GM19043 (cell line): ENCODE measurements around the gene GPX2.
A peak's percentile ranks its signal among the peaks of the same experiment; 100 is the strongest.

ENCODE experiments used
- ATAC-seq: cut with Tn5 transposase; IDR thresholded peaks from one replicate; pipeline ENCODE4 v1.9.1; 2021; ENCODE audit warnings: low read depth; ENCODE audit not compliant: unreplicated experiment

GPX2 gene

DNA sequence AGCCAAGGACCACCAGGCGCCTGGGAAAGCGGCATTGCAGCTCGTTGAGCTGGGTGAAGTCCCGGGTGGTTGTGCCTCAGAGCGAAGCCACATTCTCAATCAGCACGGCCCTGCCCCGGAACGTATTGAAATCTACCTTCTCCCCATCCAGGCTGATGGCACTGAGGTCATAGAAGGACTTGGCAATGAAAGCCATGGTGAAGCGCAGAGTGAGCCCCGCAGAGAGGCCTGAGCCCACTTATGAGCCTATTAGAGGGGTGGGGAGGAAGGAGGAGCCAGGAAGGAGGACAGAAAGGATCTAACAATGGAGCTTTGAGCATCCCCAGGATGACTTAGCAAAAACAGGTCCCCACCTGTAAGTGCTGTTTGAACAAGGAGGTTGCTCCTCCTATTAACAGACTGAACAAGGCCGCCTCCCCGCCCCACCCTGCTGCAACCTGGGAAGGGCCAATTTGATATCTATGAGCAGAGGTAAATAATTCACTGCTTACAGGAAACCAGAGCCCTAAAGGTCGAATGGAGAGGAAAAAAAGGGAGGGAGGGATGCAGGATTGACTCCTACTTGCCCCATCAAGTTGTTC lies at the start of gene GPX2:
TSS of gene GPX2 (minus strand) at position 215 of the 581 bp plus-strand sequence. CDS start at position 196, 19 bp downstream.
- no peak for ATAC-seq

DNA sequence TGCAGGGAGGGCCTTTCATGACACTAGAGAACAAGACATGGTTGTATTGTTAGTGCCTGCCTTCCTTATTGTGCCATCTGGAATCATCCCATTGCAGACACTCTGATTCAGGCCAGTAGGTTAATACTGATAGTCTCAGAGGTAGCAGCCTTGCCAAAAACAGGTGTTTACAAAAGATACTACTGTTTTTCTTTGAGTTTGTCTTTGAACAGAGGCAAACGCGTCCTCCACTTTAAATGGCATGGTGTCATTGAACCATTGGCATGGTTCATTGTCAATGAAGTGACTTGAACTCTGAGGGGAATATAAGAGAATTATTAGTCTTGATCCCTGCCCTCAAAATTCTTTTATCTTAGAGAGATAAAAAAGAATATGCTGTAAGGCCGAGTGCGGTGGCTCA lies 48.4 kb upstream of the GPX2 start:
- ATAC-seq, result no peak

DNA sequence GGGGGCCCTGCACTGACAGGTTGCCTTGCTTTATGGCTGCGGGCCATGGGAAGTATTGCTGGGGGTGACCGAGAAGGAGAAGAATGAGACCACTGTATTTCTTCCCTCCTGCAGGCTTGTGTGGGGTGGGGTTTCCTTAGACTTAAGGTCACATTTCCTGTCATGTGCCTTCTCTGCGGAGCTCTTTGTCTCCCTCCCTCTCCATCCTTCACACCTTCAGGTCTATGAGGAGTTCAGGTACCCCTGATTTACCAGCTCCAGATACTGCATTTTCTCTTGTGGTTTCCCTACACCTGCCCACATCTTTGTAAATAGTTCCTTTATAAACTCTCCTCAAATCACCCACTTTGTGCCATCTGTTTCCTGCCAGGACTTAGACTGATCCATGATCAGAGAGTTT lies 47.8 kb upstream of the GPX2 start:
- no peak for ATAC-seq

DNA sequence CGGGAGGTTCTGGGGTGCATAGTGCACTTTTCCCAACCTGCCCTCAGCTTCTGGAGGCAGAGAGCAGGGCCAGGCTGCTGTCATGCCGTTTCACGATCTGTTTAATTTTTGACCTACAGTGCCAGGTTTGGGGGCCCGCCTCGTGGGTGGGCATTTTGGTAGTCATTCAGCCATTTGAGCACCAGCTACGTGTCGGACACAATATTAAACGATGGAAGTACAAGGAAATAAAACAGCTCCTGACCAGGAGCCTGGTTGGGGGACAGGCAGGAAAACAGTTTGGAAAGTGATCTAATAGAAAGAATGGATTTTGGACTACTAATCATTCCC lies 44.9 kb upstream of the GPX2 start:
- peak; percentile 10 for ATAC-seq

DNA sequence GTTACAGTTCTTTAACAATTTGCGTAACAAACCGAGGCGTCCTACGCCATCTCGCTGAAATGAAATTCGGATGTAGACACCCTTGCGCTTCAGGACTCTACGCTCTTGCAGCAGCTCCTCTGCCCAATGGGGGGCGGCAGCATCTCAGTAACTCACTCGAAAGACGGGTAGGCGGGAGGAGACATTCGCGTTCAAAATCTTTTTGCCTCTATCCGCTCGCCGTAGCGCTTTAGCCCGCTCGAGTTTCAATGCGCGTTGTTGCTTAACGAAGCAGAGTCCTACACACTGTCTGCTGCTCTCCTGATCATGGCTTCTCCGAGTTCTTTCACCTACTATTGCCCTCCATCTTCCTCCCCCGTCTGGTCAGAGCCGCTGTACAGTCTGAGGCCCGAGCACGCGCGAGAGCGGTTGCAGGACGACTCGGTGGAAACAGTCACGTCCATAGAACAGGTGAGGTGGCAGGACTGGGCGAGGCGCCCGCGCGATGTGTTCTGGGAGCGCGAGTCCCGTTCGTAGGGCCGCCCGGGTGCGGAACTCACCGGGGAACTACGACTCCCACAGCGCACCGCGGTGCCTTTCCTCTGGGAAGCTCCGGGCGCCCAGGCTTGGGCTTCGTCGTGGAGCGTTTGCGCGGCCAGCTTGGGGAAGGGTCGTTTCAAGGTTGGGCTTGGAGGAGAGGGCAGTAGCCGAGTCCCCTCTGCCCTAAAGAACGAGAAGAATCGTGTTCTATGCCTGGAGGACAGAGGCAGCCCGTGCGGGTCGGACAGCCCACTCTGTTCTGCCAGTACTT lies 44.3 kb upstream of the GPX2 start, which contains the start of gene FNTB:
TSS of gene FNTB (plus strand) at position 248 of the 790 bp plus-strand sequence. CDS start at position 307, 59 bp downstream.
- ATAC-seq, result peak; percentile 92

DNA sequence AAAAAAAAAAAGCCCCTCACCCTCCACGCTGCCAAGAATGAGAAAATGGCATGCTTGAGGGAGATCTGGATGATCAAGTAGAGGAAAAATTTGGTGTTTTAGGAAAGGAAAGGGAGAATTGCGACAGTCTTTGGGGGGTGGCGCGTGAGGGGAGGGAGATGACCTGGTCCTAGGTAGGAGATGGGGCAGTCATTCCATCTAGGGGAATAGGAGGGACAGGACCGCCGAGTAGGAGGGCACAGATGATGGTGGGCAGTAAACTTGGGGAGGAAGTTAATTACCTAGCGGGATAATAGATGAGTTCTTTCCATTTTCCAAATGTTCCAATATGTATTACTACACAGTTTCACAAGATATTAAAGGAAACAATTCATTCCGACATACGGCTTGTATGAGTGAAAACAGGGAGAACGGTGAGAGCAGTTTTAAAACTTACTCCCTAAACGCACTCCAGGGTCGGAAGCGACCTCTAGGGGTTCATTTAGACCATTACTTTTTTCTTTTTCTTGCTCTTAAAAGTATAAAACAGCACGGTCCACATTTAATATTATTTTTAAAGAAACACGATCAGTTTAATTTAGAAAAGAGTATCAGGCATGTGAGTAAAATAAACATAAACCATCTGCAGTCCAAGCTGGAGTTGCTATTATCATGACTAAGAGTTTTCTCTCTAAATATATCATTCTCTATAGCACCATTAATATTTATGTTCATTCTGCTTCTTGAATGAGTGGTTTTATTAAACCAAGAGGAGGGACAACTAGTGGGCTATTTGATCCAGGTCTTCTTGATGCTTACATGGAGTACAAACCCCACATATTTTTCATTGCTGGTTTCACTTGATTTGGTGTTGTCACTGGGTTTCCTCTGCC lies 41.1 kb upstream of the GPX2 start:
- no peak for ATAC-seq

DNA sequence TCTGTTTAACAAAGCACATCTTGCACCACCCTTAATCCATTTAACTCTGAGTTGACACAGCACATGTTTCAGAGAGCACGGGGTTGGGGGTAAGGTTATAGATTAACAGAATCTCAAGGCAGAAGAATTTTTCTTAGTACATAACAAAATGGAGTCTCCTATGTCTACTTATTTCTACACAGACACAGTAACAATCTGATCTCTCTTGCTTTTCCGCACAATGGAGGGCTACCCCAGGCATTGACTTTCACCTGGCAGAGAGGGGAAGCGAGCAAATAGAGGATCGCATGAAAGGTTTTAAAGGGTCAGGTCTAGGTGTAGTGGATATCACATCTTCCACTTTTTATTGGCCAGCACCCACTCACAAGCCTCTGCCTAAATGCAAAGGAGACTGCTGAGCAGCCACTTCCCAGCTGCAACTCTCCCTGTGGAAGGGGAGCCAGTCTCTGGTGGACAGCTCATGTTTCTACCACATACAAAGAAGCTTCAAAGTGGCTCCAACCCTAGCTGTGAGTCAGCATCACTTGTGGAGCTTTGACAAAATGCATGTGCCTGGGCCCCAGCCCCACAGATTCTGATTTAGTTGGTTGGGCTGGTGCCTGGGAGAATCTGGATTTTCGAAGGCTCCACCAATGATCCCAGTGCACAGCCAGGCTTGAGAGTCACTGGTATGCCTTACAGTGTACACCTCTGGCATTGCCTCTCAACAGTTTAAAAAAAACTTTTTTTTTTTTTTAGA lies 37.0 kb upstream of the GPX2 start:
- ATAC-seq, result no peak

DNA sequence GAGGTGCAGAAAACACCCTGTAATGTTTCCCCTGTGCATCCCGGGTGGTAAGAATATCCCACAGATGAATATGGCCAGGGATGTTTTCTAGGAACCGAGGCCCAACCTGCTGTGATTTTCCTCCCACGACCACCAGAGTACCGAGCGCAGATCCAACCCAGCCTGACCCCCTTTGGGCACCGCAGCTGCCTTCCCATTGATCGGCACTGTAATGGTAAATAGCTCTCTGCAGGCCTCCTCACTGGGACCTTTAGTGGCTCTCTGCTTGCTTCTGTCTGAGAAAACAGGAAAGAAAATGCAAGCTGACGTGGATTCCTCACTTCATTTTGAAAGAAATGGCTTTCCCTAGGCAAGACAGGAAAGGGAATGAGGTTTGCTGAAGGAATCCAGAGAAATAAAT lies 32.0 kb upstream of the GPX2 start:
- ATAC-seq, result no peak

DNA sequence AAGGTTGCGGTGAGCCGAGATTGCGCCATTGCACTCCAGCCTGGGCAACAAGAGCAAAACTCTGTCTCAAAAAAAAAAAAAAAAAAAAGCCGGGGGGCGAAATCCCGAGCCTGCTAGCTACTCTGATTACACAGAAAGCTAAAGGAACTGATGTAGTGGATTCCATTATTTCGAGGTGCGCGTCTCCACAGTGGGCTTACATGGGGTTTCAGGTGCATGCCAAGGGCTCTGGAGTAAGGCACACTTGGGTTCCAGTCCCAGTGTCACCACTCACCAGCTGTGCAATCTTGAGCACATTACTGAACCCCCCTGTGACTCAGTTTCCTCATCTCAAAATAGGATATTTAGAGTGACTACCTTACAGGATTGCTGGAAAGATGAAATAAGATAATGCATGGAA lies 31.3 kb upstream of the GPX2 start:
- no peak for ATAC-seq

DNA sequence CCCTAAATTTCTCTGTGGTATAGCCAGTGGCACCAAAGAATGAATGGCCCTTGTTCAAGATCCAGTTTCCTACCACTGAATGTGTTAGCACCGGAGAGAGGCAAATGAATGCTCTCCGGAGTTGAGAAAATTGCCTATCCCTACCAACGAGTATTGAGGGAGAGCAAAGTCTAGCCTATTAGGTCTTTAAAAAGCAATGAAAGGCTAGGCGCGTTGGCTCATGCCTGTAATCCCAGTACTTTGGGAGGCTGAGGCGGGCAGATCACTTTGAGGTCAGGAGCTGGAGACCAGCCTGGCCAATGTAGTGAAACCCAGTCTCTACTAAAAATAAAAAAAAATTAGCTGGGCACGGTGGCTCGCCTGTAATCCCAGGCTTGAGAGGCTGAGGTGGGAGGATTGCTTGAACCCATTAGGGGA lies 30.5 kb upstream of the GPX2 start:
- ATAC-seq, result no peak

DNA sequence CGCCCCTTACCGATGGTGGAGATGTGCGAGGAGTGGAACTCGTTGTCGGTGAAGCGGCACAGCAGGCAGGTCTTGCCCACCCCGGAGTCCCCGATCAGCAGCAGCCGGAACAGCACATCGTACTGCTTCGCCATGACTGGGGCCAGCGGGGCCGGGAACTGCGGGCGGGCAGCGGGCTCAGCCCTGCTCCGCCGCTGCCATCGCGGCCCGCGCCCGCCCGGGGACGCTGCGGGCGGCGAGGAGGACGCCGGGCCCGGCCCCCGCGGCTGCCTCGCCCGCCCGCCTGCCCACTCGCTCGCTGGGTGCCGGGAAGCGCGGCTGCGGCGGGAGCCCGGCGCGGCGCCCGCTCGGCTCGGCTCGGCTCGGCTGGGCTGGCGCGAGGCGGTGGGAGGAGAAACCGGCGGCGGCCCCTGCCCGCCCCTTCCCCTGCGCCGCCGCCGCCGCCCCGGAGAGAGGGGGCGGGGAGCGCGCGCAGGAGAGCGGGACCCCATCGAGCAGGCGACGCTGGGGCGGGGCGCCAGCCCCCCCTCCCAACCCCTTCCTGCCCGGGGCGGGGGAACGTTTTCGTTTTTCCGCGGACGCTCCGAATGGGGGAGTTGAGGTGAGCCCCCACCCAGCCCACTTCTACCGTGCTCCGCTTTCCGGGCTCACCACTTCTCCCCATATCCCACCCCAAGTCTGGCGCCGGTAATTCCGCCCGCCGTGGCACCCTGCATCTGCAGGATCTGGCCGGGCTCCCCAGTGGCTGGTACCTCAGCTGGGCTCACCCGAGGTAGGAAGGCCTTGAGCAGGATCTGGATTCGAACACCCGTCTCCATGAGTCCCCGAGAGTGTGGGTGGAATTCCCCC lies 29.6 kb upstream of the GPX2 start, which contains the start of gene RAB15:
TSS of gene RAB15 (minus strand) at position 394 of the 849 bp plus-strand sequence. CDS start at position 134, 260 bp downstream.
- no peak for ATAC-seq

DNA sequence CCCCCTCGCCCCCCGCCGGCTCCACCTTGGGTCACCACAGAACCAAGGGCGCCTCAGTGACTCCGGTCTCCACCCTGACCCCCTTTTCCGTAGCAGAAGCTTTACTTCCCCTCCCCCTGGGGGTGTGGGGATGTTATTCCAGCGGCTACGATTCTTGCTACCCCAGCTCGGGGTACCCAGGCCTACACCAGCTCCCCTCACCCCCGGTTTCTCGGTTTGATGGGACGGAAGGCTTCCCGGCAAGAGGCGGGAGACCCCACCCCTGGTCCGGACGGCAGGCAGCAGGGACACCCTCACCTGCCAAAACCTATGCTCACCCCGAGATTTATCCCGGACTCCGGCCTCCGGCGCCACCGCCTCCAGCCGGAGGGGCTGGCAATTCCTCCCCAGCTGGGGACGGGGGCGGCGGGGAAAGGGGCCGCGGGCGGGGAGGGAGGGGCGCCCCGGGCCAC lies 29.0 kb upstream of the GPX2 start:
- ATAC-seq, result no peak

DNA sequence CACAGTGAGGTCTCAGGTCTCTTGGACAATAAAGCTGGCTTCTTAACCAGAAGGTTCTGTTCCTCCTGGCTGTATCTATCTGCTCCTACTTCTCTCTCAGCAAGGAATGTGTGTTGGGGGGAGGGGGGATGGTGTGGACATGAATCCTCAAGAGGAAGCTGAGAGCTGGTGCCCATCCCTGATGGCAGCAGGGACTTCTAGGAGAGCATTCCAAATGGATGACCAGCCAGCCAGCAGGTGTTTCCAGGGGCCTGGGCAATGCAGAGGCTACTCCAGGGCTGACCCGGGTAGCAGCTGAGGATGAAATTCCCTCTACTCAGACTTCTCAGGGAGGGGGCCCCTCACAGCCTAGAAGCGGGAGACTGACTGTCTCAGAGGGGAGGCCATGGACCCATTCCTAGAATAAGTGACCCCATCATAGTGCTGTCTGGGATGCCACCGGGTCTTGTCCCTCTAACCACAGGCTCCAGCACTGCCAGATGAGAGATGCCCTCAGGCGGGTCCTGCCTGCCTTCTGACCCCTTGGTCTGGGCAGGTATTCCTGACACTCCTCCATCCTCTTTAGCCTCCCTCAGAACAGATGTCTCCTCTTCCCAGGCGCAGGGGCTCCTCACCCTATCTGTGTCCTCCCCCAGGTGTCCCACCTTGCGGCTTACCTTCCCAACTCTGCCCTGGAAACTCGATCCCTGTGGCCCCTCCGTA lies 28.4 kb upstream of the GPX2 start:
- no peak for ATAC-seq

DNA sequence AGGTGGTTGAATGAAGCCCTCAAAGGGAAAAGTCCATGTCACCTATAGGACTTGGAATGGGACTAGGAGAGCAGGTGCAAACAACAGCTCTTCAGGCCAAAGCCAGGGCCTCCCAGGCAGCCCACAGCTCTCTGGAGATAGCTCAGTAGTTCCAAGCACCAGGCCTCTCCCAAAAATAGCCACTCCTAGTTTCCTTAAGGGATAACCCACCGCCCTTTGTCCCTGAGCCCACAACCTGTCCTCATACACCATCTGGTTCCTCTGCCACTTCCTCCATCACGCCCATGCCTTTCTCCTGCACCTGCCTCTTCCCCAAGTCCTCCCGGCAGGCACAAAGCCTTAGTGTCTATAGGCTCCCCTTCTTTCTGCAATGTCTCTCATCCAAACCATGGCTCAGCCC lies 27.5 kb upstream of the GPX2 start:
- ATAC-seq, result no peak

DNA sequence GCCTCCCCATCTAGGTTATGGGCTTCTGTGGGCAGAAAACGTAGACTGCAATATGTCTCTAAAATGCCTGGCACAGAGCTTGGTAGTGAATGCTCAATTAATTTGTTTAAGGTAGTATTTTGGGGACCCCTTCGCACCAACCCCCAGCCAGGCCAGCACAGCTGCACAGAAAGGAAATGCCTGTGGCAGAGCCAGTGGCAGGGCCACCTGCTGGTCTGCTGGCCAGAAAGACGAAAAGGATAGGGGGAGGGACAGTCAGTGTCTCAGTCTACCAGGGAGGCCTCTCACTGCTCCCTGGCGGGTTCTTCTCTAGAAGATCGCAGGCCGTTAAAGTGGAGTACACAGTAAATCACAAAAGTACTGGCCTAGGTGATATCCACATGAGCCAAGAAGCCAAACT lies 26.1 kb upstream of the GPX2 start:
- no peak for ATAC-seq

DNA sequence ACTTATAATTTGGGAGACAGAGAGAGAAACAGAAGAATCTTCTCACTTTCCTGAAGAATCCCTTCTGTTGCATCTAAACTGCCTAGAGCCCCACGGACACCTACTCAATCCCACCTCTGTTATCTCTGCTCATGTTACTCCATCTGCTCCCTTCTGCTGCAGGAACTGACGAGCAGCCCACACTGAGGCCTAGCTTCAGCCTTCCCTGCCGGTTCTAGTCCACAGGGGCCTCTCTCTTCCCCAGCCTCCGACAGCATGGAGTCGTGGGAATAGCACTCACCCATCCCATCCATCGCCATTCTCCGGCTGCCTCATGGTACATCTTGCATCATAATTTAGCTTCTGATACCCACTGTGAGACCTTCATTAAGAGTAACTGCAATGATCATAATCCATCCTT lies 25.6 kb upstream of the GPX2 start:
- no peak for ATAC-seq

DNA sequence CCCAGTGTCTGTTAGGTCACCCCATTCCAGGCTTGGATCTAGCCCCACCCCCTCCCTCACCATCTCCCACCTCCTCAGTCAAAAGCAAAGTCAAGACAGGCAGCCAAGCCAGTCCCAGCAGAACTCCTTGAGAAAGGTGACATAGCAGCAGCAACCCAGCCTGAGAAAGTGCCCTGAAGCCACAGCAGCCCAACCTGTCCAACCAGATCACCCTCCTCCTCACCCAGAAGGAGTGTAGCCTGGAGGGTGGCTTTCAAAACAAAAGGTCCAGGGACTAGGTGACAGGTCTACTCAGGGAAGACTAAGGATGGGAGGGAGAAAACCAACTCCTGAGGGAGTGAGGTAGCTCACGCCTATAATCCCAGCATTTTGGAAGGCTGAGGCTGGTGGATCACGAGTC lies 24.4 kb upstream of the GPX2 start:
- no peak for ATAC-seq

DNA sequence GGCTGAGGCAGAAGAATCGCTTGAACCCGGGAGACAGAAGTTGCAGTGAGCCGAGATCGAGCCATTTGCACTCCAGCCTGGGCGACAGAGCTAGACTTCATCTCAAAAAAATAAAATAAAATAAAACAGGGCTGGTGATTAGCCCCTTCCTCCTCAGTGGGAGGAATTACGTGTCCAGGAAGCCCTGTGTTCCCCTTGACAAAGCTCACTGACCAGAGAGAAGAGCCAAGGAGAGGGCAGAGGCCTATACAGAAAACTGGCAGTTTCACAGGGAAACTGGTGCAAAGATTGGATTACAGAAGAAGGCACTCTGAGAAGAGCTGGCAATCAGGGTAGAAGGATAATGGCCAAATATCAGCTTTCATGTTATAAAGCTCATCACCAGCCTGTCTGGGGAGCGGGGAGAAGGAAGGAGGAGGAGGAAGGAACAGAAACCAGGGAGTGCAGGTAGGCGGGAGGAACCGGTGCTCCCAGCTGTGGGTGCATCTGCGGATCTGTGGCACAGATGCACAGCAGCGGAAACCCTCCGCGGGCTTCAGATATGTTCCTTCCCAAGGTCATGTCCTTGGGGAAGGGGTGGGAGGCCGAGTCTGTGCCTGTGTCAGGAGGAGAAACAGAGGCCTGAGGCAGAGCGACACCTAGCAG lies 22.9 kb upstream of the GPX2 start:
- no peak for ATAC-seq

DNA sequence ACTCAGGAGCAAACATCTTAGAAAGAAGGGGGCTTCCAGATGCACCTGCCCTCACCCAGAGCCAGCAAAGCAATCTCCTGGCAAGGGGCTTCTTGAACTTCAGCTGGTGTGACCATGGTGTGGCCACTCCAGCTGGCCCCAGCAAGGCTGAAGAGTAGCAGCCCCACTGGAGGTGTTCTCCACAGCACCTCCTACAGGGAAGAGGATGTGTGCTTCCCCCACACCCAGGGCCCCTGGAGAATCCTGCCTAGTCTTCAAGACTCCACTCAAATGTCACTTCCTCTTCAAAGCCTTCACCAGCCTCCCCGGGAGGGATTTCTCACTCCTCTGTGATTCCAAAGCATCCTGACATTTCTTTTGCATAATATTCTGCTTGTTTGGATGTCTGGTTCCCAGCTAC lies 21.1 kb upstream of the GPX2 start:
- ATAC-seq, result no peak
